Nephron progenitor cell (in vitro differentiated cells): Measurements from ENCODE around the gene KCNJ18.
"Not testable (repeated sequence)": the region's sequence is repeated elsewhere in the genome, so short reads cannot be mapped to it uniquely, and the experiment has no call there.

Experiments used
- DNase-seq: peaks from one replicate; pipeline ENCODE4 v3.0.0; 2021
- H3K27ac Mint-ChIP-seq: 2 replicates; pipeline ENCODE4 v1.8.0; 2021; ENCODE audit warnings: mild to moderate bottlenecking, moderate library complexity, mixed read lengths
- H3K27me3 Mint-ChIP-seq: 2 replicates; pipeline ENCODE4 v1.8.0; 2021; ENCODE audit warnings: mild to moderate bottlenecking, low read depth, mixed read lengths; ENCODE audit not compliant: poor library complexity
- H3K36me3 Mint-ChIP-seq: 2 replicates; pipeline ENCODE4 v1.8.0; 2021; ENCODE audit warnings: low read depth, mixed read lengths
- H3K4me1 Mint-ChIP-seq: 2 replicates; pipeline ENCODE4 v1.8.0; 2021; ENCODE audit warnings: mixed read lengths
- H3K4me3 Mint-ChIP-seq: 2 replicates; pipeline ENCODE4 v1.8.0; 2021; ENCODE audit warnings: mild to moderate bottlenecking, moderate library complexity, mixed read lengths
- H3K9me3 Mint-ChIP-seq: 2 replicates; pipeline ENCODE4 v1.8.0; 2021; ENCODE audit warnings: mild to moderate bottlenecking, moderate library complexity, mixed read lengths
- TF ChIP-seq, protein P1 (sequence below): fragments of 200-600 bp; sonication (generic); IDR thresholded peaks from 2 replicates; pipeline ENCODE4 v1.5.0; 2021; ENCODE audit warnings: antibody characterized with exemption

The KCNJ18 gene

DNA sequence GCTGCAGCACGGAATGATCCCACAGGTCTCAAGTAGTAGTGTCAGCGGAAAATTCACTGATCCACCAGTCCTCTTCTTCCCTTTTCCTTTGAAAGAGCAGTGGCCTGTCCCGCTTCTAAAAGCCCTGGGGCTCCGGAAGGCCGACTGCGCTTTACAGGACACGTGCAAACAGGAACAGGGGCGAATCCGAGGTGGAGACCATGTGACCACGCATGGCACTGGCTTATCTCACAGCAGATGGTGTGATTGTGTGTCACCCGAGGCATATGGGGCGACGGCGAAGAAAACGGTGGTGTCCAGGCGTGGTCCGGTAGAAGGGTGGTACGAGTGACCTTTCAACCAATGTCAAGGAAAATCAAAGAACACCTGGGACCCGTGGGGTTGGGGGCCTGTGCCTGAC, 12.0 kb upstream of the KCNJ18 start:
- TF ChIP-seq, protein P1, sequence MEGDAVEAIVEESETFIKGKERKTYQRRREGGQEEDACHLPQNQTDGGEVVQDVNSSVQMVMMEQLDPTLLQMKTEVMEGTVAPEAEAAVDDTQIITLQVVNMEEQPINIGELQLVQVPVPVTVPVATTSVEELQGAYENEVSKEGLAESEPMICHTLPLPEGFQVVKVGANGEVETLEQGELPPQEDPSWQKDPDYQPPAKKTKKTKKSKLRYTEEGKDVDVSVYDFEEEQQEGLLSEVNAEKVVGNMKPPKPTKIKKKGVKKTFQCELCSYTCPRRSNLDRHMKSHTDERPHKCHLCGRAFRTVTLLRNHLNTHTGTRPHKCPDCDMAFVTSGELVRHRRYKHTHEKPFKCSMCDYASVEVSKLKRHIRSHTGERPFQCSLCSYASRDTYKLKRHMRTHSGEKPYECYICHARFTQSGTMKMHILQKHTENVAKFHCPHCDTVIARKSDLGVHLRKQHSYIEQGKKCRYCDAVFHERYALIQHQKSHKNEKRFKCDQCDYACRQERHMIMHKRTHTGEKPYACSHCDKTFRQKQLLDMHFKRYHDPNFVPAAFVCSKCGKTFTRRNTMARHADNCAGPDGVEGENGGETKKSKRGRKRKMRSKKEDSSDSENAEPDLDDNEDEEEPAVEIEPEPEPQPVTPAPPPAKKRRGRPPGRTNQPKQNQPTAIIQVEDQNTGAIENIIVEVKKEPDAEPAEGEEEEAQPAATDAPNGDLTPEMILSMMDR = no peak
- Mint-ChIP-seq H3K36me3 (no peaks in the 10 kb centered on the region), H3K27me3 (no peaks in the 10 kb centered on the region), H3K4me3 (no peak overlapping the region), H3K4me1 (no peaks in the 10 kb centered on the region), H3K27ac (no peak overlapping the region), H3K9me3 (peaks cover 82% of the 10 kb centered on the region)
- no peak for DNase-seq

DNA sequence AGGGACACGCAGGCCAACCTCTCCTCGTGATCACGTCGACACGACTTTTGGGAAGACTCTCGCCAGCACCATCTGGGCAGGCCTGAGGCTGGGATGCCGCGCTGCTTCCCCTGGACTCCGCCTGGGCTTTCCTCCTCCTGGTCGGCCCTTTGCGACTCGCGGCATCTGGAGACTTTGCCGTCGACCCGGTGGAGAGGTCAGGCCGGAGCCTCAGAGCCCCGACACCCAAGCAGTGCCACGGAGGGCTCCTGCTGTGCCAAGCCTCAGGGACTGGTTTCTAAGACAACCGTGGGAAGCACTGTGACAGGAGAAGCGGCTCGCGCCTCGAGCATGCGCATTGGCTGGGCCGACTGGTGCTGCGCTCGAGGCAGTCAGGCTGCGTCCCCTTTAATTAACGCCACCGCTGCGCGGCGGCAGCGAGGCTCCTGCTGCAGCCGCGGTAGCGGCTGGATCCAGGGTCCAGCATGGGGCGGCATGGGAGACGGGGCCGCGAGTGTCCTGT, 11.4 kb upstream of the KCNJ18 start:
- DNase-seq, H3K4me1 Mint-ChIP-seq, H3K4me3 Mint-ChIP-seq, H3K27ac Mint-ChIP-seq, H3K36me3 Mint-ChIP-seq, H3K27me3 Mint-ChIP-seq: not testable (repeated sequence)
- peaks cover 79% of the 10 kb centered on the region for H3K9me3 Mint-ChIP-seq

DNA sequence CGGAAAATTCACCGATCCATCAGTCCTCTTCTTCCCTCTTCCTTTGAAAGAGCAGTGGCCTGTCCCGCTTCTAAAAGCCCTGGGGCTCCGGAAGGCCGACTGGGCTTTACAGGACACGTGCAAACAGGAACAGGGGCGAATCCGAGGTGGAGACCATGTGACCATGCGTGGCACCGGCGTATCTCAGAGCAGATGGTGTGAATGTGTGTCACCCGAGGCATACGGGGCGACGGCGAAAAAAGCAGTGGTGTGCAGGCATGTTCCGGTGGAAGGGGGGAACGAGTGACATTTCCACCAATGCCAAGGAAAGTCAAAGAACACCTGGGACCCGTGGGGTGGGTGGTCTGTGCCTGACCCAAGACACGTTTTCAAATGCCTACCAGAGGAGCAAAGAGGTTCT, 10.7 kb upstream of the KCNJ18 start:
- not testable (repeated sequence) for H3K4me1 Mint-ChIP-seq, H3K27ac Mint-ChIP-seq, H3K36me3 Mint-ChIP-seq, H3K27me3 Mint-ChIP-seq, DNase-seq, H3K4me3 Mint-ChIP-seq
- peaks cover 79% of the 10 kb centered on the region for H3K9me3 Mint-ChIP-seq

DNA sequence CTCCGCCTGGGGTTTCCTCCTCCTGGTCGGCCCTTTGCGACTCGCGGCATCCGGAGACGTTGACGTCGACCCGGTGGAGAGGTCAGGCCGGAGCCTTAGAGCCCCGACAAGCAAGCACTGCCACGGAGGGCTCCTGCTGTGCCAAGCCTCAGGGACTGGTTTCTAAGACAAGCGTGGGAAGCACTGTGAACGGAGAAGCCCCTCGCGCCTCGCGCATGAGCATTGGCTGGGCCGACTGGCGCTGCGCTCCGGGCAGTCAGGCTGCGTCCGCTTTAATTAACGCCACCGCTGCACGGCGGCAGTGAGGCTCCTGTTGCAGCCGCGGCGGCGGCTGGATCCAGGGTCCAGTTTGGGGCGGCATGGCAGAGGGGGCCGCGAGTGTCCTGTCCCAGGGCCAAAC, 10.2 kb upstream of the KCNJ18 start:
- not testable (repeated sequence) for H3K4me3 Mint-ChIP-seq, H3K27me3 Mint-ChIP-seq, DNase-seq, H3K4me1 Mint-ChIP-seq, H3K36me3 Mint-ChIP-seq, H3K27ac Mint-ChIP-seq
- peaks cover 79% of the 10 kb centered on the region for H3K9me3 Mint-ChIP-seq

DNA sequence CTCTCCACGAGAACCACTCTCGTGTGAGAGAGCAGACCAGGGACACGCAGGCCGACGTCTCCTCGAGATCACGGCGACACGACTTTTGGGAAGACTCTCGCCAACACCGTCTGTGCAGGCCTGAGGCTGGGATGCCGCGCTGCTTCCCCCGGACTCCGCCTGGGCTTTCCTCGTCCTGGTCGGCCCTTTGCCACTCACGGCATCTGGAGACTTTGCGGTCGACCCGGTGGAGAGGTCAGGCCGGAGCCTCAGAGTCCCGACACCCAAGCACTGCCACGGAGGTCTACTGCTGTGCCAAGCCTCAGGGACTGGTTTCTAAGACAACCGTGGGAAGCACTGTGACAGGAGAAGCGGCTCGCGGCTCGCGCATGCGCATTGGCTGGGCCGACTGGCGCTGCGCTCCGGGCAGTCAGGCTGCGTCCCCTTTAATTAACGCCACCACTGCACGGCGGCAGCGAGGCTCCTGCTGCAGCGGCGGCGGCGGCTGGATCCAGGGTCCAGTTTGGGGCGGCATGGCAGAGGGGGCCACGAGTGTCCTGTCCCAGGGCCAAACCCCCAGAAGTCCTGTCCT, 9.1 kb upstream of the KCNJ18 start:
- not testable (repeated sequence) for H3K27me3 Mint-ChIP-seq, H3K27ac Mint-ChIP-seq, H3K36me3 Mint-ChIP-seq, H3K4me1 Mint-ChIP-seq, H3K4me3 Mint-ChIP-seq, DNase-seq
- H3K9me3 Mint-ChIP-seq = peaks cover 77% of the 10 kb centered on the region

DNA sequence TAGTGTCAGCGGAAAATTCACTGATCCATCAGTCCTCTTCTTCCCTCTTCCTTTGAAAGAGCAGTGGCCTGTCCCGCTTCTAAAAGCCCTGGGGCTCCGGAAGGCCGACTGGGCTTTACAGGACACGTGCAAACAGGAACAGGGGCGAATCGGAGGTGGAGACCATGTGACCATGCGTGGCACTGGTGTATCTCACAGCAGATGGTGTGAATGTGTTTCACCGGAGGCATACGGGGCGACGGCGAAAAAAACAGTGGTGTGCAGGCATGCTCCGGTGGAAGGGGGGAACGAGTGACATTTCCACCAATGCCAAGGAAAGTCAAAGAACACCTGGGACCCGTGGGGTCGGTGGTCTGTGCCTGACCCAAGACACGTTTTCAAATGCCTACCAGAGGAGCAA, 8.4 kb upstream of the KCNJ18 start:
- H3K27ac Mint-ChIP-seq, DNase-seq, H3K4me3 Mint-ChIP-seq, H3K4me1 Mint-ChIP-seq, H3K36me3 Mint-ChIP-seq, H3K27me3 Mint-ChIP-seq: not testable (repeated sequence)
- peaks cover 77% of the 10 kb centered on the region for H3K9me3 Mint-ChIP-seq

DNA sequence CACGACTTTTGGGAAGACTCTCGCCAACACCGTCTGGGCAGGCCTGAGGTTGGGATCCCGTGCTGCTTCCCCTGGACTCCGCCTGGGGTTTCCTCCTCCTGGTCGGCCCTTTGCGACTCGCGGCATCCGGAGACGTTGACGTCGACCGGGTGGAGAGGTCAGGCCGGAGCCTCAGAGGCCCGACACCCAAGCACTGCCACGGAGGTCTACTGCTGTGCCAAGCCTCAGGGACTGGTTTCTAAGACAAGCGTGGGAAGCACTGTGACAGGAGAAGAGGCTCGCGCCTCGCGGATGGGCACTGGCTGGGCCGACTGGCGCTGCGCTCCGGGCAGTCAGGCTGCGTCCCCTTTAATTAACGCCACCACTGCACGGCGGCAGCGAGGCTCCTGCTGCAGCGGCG, 7.9 kb upstream of the KCNJ18 start:
- not testable (repeated sequence) for H3K4me3 Mint-ChIP-seq, DNase-seq, H3K4me1 Mint-ChIP-seq, H3K36me3 Mint-ChIP-seq, H3K27me3 Mint-ChIP-seq, H3K27ac Mint-ChIP-seq
- peaks cover 76% of the 10 kb centered on the region for H3K9me3 Mint-ChIP-seq

DNA sequence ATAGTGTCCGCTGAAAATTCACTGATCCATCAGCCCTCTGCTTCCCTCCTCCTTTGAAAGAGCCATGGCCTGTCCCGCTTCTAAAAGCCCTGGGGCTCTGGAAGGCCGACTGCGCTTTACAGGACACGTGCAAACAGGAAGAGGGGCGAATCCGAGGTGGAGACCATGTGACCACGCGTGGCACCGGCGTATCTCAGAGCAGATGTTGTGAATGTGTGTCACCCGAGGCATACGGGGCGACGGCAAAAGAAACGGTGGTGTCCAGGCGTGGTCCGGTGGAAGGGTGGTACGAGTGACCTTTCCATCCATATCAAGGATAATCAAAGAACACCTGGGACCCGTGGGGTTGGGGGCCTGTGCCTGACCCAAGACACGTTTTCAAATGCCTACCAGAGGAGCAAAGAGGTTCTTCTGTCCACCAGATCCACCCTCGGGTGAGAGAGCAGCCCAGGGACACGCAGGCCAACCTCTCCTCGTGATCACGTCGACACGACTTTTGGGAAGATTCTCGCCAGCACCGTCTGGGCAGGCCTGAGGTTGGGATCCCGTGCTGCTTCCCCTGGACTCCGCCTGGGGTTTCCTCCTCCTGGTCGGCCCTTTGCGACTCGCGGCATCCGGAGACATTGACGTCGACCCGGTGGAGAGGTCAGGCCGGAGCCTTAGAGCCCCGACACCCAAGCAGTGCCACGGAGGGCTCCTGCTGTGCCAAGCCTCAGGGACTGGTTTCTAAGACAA, 7.1 kb upstream of the KCNJ18 start:
- not testable (repeated sequence) for H3K4me1 Mint-ChIP-seq, H3K27me3 Mint-ChIP-seq, H3K36me3 Mint-ChIP-seq, H3K4me3 Mint-ChIP-seq, H3K27ac Mint-ChIP-seq, DNase-seq
- peaks cover 76% of the 10 kb centered on the region for H3K9me3 Mint-ChIP-seq

DNA sequence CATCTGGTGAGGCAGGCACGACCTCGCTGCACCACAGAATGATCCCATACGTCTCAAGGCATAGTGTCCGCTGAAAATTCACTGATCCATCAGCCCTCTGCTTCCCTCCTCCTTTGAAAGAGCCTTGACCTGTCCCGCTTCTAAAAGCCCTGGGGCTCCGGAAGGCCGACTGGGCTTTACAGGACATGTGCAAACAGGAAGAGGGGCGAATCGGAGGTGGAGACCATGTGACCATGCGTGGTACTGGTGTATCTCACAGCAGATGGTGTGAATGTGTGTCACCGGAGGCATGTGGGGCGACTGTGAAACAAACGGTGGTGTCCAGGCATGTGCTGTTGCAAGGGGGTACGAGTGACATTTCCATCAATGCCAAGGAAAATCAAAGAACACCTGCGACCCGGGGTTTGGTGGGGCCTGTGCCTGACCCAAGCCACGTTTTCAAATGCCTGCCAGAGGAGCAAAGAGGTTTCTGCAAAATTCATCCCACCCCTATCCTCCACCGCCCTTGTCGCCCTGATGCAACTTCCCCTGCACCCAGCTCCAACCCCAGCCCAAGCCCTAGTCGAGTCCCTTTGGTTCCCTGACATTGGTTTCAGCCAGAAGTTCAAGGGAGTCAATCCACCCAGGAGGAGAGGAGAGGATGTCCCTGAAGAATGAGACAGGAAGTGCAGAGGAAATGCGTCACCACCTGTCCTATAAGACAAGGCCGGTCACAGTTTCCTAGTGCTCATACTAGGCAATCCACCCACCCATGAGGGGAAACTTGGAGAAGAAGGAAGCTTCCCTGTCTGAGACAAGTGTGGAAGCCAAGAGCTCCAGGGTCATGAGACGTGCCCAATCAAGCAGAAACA, 5.9 kb upstream of the KCNJ18 start:
- TF ChIP-seq, protein P1 = no peak
- Mint-ChIP-seq H3K36me3 (no peaks in the 10 kb centered on the region), H3K9me3 (peaks cover 77% of the 10 kb centered on the region), H3K27me3 (peaks cover 4% of the 10 kb centered on the region), H3K4me1 (no peaks in the 10 kb centered on the region), H3K27ac (no peak overlapping the region), H3K4me3 (no peak overlapping the region)
- no peak for DNase-seq
